Measurements from ENCODE around the gene TMEM30B.
"Not testable (repeated sequence)": the region's sequence is repeated elsewhere in the genome, so short reads cannot be mapped to it uniquely, and the experiment has no call there.

The TMEM30B gene

DNA sequence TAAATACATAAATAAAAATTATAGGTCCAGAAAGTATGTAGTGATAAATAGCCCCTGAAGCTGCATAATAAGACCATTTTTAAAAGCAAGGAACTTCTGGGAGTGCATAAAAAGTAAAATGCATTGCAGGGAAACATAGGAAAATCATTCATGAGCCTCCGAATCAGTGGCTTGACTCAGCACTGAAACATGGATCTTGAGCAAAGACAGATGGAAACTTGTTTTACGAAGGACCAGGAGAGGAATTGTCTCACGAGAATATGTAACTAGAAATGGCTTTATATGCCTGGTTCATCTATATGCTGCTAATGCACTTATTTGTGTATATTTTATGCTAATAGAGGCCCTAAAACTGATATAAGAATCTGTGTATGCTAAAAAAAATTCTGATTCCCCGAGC lies 14.7 kb downstream of the TMEM30B start:
- no peak for DNase-seq (ENCODE audit: low read depth in 2 of 2)

- DNase-seq (ENCODE audit: low read depth in 2 of 2): no peak
Measured at GRCh38 chr14:61264651-61265050, 16.5 kb downstream of the TMEM30B start.

GRCh38 chr14:61264010-61264571 lies 17.0 kb downstream of the TMEM30B start:
- no peak for DNase-seq (ENCODE audit: low read depth in 2 of 2)

- DNase-seq (ENCODE audit: low read depth in 2 of 2): no peak
Measured at GRCh38 chr14:61262082-61262481, 19.1 kb downstream of the TMEM30B start.

GRCh38 chr14:61260939-61261776 lies 20.0 kb downstream of the TMEM30B start:
- no peak for DNase-seq (ENCODE audit: low read depth in 2 of 2)

DNA sequence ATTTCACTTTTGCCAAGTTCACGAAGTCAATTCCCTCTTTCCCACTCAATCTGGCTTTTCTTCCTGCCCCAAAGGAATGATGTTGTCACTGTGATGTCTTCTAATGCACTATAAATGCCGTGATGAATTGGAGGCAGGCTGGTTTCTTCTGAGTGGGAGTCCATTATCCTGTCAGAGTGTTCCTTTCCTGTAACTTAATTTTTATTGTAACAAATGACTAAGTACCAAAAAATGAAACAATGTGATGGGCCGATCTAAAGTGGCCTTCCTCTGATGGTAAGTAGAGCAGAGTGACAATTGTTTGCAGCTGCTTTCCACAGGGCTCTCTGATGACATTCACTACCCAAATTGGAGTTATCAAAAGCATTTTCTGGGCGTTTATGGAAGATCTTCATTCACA lies 22.2 kb downstream of the TMEM30B start:
- no peak for DNase-seq (ENCODE audit: low read depth in 2 of 2)

DNA sequence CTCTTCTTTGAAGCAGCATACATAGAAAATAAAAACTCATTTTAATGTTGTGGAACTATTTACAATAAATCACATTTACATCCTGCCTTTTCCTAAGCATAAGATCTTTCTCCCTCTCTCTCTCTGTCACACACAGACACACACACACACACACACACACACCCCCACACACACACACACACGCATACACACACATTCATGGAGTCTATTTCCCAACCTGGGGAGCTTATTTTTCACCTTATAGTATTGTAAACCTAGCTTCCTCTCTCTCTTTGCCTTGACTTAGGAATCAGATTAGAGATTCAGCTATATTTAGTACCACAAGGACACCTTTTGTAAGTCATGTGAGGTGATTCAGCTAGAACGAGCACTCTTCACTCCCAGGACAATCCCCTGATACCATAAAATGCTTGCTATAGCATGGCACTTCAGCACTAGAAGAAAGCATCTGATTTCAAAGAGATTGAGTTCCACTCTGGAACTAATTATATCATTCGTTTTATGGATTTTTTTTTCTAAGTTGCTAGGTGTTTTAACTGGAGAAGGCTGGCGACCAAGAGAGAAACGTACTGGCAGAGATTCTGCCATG lies 23.6 kb downstream of the TMEM30B start:
- DNase-seq (ENCODE audit: low read depth in 2 of 2): no peak

- DNase-seq (ENCODE audit: low read depth in 2 of 2): no peak
Measured at GRCh38 chr14:61256826-61257468, 24.2 kb downstream of the TMEM30B start.

DNA sequence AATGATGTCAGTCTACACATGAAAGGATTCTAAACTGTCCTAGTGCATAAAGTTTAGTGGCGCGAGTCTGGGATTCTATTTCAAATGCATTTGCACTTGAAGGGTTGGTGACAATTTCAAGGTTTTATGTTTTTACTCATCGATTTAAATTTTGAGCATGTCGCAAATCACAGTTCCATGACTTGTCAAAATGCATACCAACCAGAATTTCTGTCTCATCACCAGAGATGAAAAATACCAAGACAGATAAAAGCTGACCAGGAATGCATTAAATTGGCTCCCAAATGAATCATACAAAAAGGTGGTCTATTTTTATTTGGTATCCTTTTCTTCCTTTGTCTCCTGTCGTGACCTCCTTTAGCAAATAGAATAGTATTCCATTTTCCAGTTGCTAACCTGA lies 25.2 kb downstream of the TMEM30B start:
- no peak for DNase-seq (ENCODE audit: low read depth in 2 of 2)

GRCh38 chr14:61254808-61255526 lies 26.2 kb downstream of the TMEM30B start:
- no peak for DNase-seq (ENCODE audit: low read depth in 2 of 2)

- DNase-seq (ENCODE audit: low read depth in 2 of 2): no peak
Measured at GRCh38 chr14:61253064-61253738, 27.9 kb downstream of the TMEM30B start.

DNA sequence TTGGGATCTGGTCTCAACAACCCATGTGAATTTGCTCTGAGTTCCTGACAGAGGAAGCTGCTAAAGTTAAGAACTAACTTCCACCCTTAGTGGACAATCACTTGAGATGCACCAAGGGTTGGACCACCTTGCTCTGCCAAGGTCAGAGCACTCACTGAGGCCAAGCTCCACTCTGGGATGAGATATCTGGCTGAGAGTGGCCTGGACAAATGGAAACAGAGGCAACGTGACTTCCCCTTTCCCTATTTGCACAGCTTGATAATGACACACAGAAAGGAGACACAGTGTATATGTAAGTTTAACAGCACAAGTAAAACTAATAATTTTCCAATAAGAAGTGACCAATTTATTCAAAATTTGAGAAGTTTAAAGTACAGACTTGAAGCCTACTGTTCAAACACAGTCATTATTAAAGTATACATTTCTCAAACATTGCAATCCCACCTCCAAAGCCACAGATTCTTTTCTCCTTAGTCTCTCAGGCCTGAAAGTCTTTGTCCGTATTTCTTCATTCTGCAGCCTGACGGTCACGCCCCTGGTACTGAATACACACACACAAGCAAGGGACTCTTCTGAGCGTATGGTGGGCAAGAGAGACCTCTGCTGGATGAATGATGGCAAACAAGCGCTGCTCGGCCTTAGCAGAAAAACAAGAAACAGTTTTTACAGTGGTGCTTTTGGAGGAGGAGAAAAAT lies 28.6 kb downstream of the TMEM30B start:
- DNase-seq (ENCODE audit: low read depth in 2 of 2): peak; percentile 16 to 17

GRCh38 chr14:61250063-61250462 lies 31.1 kb downstream of the TMEM30B start:
- no peak for DNase-seq (ENCODE audit: low read depth in 2 of 2)

GRCh38 chr14:61247935-61248334 lies 33.2 kb downstream of the TMEM30B start:
- DNase-seq (ENCODE audit: low read depth in 2 of 2): no peak

- DNase-seq (ENCODE audit: low read depth in 2 of 2): no peak
Measured at GRCh38 chr14:61246721-61247120, 34.4 kb downstream of the TMEM30B start.

- DNase-seq (ENCODE audit: low read depth in 2 of 2): no peak
Measured at GRCh38 chr14:61244009-61244408, 37.1 kb downstream of the TMEM30B start.

DNA sequence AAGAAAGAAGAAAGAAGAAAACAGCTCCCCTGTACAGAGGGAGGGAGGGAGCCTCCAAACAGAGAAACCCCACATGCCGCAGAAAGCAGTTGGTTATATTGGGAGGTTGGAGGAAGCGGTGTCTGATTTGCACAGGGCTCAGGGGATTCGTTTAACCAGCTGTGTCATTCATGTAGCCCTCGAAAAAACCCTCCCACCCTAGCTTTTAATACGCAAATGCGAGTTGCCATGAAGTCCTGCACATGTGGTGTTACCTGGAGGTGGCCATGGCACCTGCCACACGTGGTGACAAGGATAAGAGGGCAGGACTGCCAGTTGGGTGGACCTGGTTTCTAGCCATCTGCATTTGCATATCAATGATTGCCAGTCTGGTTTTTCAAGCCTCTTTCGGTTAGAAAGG lies 40.9 kb downstream of the TMEM30B start:
- no peak for DNase-seq (ENCODE audit: low read depth in 2 of 2)

GRCh38 chr14:61239285-61239684 lies 41.9 kb downstream of the TMEM30B start:
- DNase-seq (ENCODE audit: low read depth in 2 of 2): not testable (repeated sequence)

GRCh38 chr14:61238611-61239245 lies 42.4 kb downstream of the TMEM30B start:
- DNase-seq (ENCODE audit: low read depth in 2 of 2): no peak

DNA sequence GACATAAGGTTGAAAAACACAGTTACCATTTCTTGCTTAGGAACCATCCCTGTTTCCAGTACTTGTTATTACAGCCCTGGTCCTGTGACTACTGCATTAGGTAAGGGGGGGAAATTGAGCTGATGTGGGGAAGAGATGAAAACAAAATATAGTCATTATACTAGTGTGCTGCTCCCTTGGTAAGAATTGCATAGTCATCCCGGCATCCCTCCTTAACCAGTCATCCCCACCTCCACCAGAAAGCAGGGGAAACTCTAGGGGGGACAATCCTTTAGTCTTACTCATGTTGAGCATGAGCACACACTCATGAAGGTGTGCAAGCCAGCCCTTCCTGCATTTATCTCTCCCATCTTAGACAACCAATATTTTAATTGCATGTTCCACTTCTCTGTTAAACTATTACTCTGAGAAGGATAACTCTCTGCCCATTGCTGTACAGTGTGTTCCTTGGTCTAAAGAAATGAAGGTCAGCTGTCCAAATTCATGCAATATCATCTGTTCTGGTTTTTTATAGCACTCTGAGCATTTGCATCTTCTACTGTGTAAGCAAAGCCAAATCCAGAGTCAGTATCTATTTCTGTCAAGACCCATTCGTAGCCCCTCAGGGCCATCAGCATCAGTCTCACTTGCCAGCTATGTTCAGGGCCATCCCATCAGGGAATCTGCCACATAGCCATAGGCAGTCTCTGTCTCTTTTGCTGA lies 46.8 kb downstream of the TMEM30B start:
- no peak for DNase-seq (ENCODE audit: low read depth in 2 of 2)
